Putamen (tissue), 1 donor: ENCODE results near the gene CDK6.
A peak's percentile ranks its signal among the peaks of the same experiment; 100 is the strongest.

ENCODE experiments used
- DNase-seq: peaks from one replicate; pipeline ENCODE4 v3.0.0-alpha.2; 2016; ENCODE audit warnings: low spot score

Gene CDK6

GRCh38 chr7:92845736-92846135 is 9.4 kb upstream of the CDK6 start:
- DNase-seq: no peak

GRCh38 chr7:92843781-92844180 is 7.4 kb upstream of the CDK6 start:
- DNase-seq: no peak

GRCh38 chr7:92843034-92843760 is 6.8 kb upstream of the CDK6 start:
- DNase-seq: no peak

- no peak for DNase-seq
Observed at GRCh38 chr7:92841192-92841591, 4.8 kb upstream of the CDK6 start.

GRCh38 chr7:92840316-92840715 is 3.9 kb upstream of the CDK6 start:
- DNase-seq: no peak

- no peak for DNase-seq
Observed at GRCh38 chr7:92839901-92840300, 3.5 kb upstream of the CDK6 start.

GRCh38 chr7:92838934-92839333 is 2.6 kb upstream of the CDK6 start:
- DNase-seq: no peak

- no peak for DNase-seq
Observed at GRCh38 chr7:92837000-92837749, 802 bp upstream of the CDK6 start.

- DNase-seq: no peak
Observed at GRCh38 chr7:92835851-92836488, 403 bp downstream of the CDK6 start.

GRCh38 chr7:92835261-92835850 is 1.0 kb downstream of the CDK6 start:
- DNase-seq: no peak

- DNase-seq: no peak
Observed at GRCh38 chr7:92834507-92835260, 1.7 kb downstream of the CDK6 start.

- peak; percentile 73 for DNase-seq
Observed at GRCh38 chr7:92833766-92834506, 2.4 kb downstream of the CDK6 start.

GRCh38 chr7:92833024-92833765 is 3.2 kb downstream of the CDK6 start:
- DNase-seq: peak; percentile 83

GRCh38 chr7:92832534-92833023 is 3.8 kb downstream of the CDK6 start:
- no peak for DNase-seq

- no peak for DNase-seq
Observed at GRCh38 chr7:92831716-92832533, 4.4 kb downstream of the CDK6 start.

GRCh38 chr7:92830532-92831110 is 5.8 kb downstream of the CDK6 start:
- no peak for DNase-seq

GRCh38 chr7:92830027-92830426 is 6.3 kb downstream of the CDK6 start:
- DNase-seq: no peak

- no peak for DNase-seq
Observed at GRCh38 chr7:92827464-92828120, 8.8 kb downstream of the CDK6 start.
